Measurements from ENCODE around the gene TSPYL2.

Gene TSPYL2

DNA sequence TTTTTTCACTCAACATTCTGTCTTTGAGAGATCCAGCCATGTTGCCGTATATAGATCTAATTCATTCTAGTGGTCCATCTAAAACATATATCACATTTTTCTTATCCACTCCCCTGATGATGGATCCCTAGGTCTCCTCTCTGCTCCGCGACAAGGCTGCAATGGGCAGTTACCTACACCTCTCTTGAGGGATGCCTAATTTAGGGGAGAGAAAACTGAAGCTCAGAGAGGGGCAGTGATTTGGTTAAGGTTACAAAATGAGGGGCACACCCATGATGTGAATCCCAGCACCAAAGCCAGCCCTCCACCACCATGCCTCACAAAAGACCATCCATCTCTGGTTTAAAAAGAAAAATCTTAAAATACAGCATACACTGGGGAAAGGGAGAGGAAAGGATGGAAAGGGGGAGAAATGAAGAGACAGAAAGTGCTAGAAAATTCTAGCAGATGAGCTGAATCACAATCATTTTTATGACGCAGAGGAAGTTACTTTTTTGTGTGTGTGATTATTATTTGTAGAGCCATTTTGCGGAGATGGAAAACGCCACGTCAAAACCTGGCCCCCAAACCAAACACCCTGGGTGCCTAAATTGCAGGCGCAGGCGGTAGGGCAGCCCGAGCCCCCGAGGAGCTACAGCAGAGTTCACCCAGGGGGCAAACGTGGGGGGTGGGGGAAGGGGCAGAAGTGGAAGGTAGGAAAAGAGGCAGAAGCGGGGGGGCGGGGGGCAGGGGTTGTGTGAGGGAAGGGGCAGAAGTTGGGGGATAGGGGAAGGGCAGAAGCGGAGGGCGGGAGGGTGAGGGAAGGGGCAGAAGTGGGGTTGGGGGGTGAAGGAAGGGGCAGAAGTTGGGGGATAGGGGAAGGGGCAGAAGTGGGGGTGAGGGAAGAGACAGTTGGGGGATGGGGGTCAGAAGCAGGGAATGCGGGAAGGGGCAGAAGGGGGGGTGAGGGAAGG lies 1.3 kb upstream of the TSPYL2 start:
- no peak for DNase-seq (ENCODE audit: low spot score)

DNA sequence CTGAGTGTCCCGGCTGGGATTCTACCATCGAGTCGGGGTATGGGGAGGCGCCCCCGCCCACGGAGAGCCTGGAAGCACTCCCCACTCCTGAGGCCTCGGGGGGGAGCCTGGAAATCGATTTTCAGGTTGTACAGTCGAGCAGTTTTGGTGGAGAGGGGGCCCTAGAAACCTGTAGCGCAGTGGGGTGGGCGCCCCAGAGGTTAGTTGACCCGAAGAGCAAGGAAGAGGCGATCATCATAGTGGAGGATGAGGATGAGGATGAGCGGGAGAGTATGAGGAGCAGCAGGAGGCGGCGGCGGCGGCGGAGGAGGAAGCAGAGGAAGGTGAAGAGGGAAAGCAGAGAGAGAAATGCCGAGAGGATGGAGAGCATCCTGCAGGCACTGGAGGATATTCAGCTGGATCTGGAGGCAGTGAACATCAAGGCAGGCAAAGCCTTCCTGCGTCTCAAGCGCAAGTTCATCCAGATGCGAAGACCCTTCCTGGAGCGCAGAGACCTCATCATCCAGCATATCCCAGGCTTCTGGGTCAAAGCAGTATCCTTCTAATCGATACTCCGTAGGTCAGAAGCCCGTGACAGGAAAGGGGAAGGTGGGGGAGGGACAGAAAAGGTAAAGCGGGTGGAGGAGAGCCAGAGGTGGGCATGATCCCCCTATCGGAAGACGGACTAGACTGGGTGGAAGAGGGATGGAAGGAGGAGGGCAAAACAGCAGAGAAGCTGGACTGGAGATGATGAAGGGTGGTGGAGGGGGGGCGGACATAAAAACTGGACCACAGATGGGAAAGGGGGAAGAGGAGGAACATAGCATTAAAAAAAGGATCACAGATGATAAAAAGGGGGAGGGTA lies 828 bp downstream of the TSPYL2 start:
- no peak for DNase-seq (ENCODE audit: low spot score)

DNA sequence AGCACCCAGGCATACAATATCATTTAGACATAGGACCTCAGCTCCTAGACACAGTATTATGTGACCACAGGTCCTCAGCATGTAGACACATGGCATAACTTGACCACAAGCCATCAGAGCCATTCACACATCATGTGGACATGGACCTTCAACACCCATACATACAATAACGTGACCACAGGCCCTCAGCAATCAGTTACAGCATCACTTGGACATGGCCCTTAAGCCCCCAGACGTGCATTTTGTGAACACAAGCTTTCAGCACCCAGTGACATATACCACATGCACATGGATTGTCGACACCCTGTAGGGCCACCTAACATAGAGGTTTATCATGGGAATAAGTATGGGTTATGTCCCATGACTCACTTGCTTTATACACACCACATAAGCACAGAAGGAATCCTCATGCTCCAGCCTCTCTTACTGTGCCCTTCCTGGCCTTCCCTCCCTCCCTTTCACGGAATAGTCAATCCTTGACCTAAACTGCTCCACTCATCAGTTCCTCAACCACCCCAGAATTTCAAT lies 1.9 kb downstream of the TSPYL2 start:
- no peak for DNase-seq (ENCODE audit: low spot score)

DNA sequence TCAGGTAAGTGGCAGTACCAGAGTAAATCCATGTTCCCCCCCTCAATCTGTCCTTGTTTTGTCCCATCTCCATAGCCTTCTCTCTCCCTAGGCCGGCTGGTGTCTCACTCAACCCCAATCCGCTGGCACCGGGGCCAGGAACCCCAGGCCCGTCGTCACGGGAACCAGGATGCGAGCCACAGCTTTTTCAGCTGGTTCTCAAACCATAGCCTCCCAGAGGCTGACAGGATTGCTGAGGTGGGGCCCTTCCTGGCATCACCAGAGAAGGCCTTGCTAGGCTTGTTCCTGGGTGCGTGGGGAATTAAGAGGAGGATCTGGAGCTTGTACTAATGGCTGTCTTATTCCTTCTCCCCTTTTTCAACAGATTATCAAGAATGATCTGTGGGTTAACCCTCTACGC lies 2.7 kb downstream of the TSPYL2 start:
- no peak for DNase-seq (ENCODE audit: low spot score)

DNA sequence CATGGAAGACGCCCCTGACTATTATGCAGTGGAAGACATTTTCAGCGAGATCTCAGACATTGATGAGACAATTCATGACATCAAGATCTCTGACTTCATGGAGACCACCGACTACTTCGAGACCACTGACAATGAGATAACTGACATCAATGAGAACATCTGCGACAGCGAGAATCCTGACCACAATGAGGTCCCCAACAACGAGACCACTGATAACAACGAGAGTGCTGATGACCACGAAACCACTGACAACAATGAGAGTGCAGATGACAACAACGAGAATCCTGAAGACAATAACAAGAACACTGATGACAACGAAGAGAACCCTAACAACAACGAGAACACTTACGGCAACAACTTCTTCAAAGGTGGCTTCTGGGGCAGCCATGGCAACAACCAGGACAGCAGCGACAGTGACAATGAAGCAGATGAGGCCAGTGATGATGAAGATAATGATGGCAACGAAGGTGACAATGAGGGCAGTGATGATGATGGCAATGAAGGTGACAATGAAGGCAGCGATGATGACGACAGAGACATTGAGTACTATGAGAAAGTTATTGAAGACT lies 3.6 kb downstream of the TSPYL2 start:
- DNase-seq (ENCODE audit: low spot score) = no peak

DNA sequence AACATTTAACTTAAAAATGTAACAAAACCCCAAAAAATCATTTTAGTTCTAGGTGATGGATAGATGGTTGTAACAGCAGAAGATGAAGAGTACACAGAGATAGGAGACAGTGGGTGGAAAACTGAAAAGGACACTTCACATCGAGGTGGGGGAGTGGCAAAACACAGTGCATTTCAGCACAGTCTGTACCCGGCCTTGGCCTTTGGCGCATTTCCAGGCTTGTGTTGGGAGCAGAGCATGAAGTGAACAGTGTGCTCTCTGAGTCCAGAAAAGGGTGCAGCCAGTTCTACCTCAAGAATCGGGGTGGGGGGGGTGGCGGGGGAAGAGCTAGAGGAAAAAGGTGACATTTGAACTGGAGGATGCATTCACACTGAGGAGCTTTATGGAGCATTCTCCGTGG lies 4.3 kb downstream of the TSPYL2 start:
- peak; percentile 2 for DNase-seq (ENCODE audit: low spot score)

DNA sequence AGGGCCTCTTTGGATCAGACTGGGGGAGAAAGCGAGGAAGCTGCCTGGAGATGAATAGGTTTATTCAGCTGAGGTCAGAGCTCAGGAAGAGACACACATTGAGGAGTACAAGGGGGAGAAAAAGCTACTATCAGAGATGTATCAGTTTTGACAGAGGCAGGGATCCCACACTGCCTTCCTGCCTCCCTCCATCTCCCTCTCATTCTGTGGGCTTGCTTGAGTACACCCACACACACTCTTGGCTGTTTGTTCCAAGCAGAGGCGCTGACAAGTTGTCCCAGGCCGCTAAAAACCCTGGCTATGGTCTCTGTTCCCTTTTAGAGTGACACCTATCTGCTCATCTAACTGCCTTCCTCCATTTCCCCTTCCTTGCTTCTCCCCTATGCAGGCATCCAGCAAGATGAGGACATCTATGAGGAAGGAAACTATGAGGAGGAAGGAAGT lies 5.2 kb downstream of the TSPYL2 start:
- DNase-seq (ENCODE audit: low spot score) = peak; percentile 3

GRCh38 chrX:53088136-53088974 lies 6.2 kb downstream of the TSPYL2 start:
- peak; percentile 55 for DNase-seq (ENCODE audit: low spot score)

GRCh38 chrX:53089224-53089842 lies 7.2 kb downstream of the TSPYL2 start:
- peak; percentile 63 for DNase-seq (ENCODE audit: low spot score)

GRCh38 chrX:53089925-53090324 lies 7.8 kb downstream of the TSPYL2 start:
- no peak for DNase-seq (ENCODE audit: low spot score)

DNA sequence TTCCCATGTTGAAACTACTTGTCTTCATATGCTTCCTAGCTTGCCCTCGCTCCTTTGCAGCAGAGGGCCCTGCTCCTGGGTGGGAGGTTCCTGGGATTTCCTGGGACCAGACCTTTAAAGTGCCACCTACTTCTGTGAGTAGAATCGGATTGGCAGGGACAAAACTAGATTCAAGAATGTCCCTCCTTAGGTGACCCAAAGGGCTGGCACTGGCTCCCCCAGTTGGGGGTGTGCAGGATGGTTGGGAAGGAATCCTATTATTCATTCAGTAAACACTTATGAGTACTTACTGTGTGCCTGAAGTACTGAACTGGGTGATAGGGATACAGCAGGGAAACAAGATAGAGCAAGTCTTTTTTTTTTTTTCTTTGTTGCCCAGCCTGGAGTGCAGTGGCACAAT lies 9.2 kb downstream of the TSPYL2 start:
- DNase-seq (ENCODE audit: low spot score) = no peak

DNA sequence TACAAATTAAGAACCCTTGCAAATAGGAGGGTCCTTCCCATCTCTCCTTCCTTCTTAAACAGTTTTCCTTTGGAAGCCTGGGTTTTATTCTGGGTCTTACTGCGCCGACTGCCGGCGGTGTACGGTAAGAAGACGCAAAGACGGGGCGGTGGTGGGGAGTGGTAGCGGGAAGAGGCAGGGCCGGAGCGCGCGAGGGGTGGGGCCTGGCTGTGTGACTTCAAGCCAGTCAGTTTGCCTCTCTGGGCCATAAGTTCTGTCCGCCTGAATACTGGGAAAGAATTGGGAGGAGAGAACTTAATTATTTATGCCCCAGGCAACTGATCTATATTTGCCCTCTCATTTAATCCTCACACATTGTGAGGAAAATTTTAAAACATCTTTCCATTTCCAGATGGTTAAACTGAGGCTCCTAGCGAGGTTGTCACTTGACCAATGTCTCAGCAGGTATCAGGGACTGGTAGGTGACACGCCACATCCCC lies 11.0 kb downstream of the TSPYL2 start:
- peak; percentile 69 for DNase-seq (ENCODE audit: low spot score)

GRCh38 chrX:53093748-53094581 lies 11.8 kb downstream of the TSPYL2 start, which contains the start of gene KANTR:
TSS of gene KANTR (plus strand) at chrX:53094142. CDS start at chrX:53124273, 30,131 bp downstream.
- DNase-seq (ENCODE audit: low spot score) = peak; percentile 92

GRCh38 chrX:53094582-53094905 lies 12.4 kb downstream of the TSPYL2 start:
- no peak for DNase-seq (ENCODE audit: low spot score)

DNA sequence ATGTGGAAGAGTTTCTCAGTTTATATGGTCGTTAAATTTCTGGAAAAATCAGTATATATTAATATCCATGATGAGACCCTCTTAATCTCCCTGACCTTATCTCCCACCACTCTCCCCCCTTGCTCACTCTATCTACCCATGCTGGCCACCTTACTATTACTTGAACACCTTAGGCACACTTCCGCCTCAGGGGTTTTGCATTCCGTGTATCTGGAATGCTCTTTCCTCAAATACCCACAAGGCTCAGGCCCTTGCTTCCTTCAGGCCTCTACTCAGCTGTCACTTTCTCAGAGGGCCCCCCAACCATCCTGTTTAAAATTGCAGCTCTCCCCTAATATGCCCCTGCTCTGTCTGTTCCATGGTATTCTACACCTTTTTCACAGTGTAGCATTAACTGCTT lies 13.6 kb downstream of the TSPYL2 start:
- no peak for DNase-seq (ENCODE audit: low spot score)

DNA sequence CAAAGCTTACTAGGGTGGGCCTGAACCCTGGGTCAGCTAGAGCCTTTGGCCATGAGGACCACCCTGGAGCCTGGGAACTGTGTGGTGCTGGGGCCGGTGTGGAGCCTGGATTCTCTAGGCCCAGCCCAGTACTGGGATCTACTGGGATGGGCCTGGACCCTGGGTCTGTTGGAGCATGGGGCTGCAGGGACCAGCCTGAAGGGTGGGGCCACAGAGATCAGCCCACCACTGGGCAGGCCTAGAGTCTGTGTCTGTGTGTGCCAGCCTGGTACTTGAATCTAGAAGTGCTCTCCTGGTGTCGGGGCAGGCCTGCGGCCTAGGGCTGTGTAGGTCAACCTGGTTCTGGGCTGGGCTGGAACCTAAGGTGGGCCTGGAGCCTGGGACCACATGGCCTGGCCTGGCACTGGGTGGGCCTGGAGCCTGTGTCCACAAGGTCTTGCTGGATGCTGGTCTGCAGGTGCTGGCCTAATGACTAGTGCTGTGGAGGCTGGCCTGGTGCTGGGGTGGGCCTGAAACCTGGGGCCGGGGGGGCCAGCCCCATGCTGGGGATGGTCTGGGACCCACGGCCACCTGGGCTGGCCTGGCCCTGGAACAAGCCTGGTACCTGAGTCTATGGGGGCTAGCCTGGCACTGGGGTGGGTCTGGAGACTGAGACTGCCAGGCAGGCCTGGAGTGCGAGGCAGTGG lies 32.8 kb downstream of the TSPYL2 start:
- no peak for DNase-seq (ENCODE audit: low spot score)

- no peak for DNase-seq (ENCODE audit: low spot score)
These were observed 33.3 kb downstream of the TSPYL2 start for GRCh38 chrX:53115550-53115874.

GRCh38 chrX:53116101-53116500 lies 33.9 kb downstream of the TSPYL2 start:
- DNase-seq (ENCODE audit: low spot score) = peak; percentile 66

- no peak for DNase-seq (ENCODE audit: low spot score)
These were observed 39.8 kb downstream of the TSPYL2 start for GRCh38 chrX:53122013-53122412.

All from AG08396 (cell line).